Gastrocnemius medialis (tissue), 4 donors: ENCODE measurements around the gene CHL1.

Source experiments
- POLR2A ChIP-seq, 2 donors: fragments of 450-650 bp; IDR thresholded peaks; one replicate each; pipeline ENCODE4 v1.6.1; 2017; ENCODE audit warnings: antibody characterized with exemption in 2 of 2, mild to moderate bottlenecking in 2 of 2, moderate library complexity in 2 of 2
- TF ChIP-seq, protein P1 (sequence below), 5 experiments: fragments of 450-650 bp in 3 of 5; fragments of 200-600 bp in 2 of 5; sonication (generic) in 2 of 5; IDR thresholded peaks in 4 of 5; conservative IDR thresholded peaks in 1 of 5; 1 replicate in 4 of 5; 2 replicates in 1 of 5; pipeline ENCODE4 v1.5.1; 2016 to 2019; ENCODE audit warnings: antibody characterized with exemption in 5 of 5, mild to moderate bottlenecking in 3 of 5, moderate library complexity in 3 of 5

- TF ChIP-seq, protein P1, sequence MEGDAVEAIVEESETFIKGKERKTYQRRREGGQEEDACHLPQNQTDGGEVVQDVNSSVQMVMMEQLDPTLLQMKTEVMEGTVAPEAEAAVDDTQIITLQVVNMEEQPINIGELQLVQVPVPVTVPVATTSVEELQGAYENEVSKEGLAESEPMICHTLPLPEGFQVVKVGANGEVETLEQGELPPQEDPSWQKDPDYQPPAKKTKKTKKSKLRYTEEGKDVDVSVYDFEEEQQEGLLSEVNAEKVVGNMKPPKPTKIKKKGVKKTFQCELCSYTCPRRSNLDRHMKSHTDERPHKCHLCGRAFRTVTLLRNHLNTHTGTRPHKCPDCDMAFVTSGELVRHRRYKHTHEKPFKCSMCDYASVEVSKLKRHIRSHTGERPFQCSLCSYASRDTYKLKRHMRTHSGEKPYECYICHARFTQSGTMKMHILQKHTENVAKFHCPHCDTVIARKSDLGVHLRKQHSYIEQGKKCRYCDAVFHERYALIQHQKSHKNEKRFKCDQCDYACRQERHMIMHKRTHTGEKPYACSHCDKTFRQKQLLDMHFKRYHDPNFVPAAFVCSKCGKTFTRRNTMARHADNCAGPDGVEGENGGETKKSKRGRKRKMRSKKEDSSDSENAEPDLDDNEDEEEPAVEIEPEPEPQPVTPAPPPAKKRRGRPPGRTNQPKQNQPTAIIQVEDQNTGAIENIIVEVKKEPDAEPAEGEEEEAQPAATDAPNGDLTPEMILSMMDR (IDR thresholded peaks at IDR 0.05 in 4 of 5, conservative IDR thresholded peaks at IDR 0.05 in 1 of 5) = no peak
- no peak for TF ChIP-seq POLR2A (IDR thresholded peaks at IDR 0.05)
Measured at GRCh38 chr3:420584-420983, 224.0 kb downstream of the CHL1 start.
